Measurements from ENCODE around the gene RAET1L. TPM values are rescaled to one million over a fixed set of nuclear protein-coding genes. Genes with fewer than 3 reads are reported as not detected.

Gene RAET1L
- total and polyA plus RNA-seq, 2 of the 4 experiments (the other 2 are of a cell fraction), result not detected

- H3K56ac ChIP-seq (ENCODE audit: extremely low read depth, insufficient read depth, low read length), result no peak overlapping the region
- no peak overlapping the region for H3K23ac ChIP-seq (ENCODE audit: low read depth, low read length)
- no peak overlapping the region for H3K4ac ChIP-seq (ENCODE audit: low read depth, low read length)
- H2AK9ac ChIP-seq (replicated peaks; ENCODE audit: low read depth, low read length, poor library complexity), result no peak overlapping the region
- H3K4me3 ChIP-seq (ENCODE audit: insufficient read depth, low read depth, low read length), result no peak overlapping the region
- no peak overlapping the region for H3K9ac ChIP-seq (ENCODE audit: low read depth, low read length)
- no peaks in the 10 kb centered on the region for H3K79me1 ChIP-seq (ENCODE audit: low read depth in 1 of 2, low read length in 2 of 2)
- no peak overlapping the region for H2BK5ac ChIP-seq (ENCODE audit: low read depth, low read length, poor library complexity, severe bottlenecking)
- H4K20me1 ChIP-seq (ENCODE audit: insufficient read depth, low read length), result no peaks in the 10 kb centered on the region
- peaks cover 2% of the 10 kb centered on the region; the same call in 1 of the 2 replicates for H3K4me1 ChIP-seq (ENCODE audit: control insufficient read depth, insufficient read depth, low read length)
- H3K18ac ChIP-seq (ENCODE audit: low read depth, low read length), result no peak overlapping the region
- in situ Hi-C loops (cut with MboI; ENCODE audit: low sequenced_read_pairs) (no loop called here), dilution Hi-C loops (cut with HindIII; ENCODE audit: low sequenced_read_pairs, unreplicated experiment) (no loop called here), intact Hi-C loops (cut with micrococcal nuclease) (no loop called here)
- H3K9me3 ChIP-seq (ENCODE audit: control insufficient read depth, insufficient read depth, low read length), result peaks cover 5% of the 10 kb centered on the region; the same call in 1 of the 2 replicates
- BruUV-seq (replicated peaks), result no TSS peak
- no peak overlapping the region for H3K4me2 ChIP-seq (ENCODE audit: low read depth, low read length)
- no peak overlapping the region for H2AK5ac ChIP-seq (ENCODE audit: low read depth, low read length)
- ChIA-PET CTCF (no interaction called here), POLR2A (ENCODE audit: unreplicated experiment) (no interaction called here)
- H2BK120ac ChIP-seq (ENCODE audit: low read depth, low read length), result no peak overlapping the region
- H3K27ac ChIP-seq (ENCODE audit: insufficient read depth, low read length), result no peak overlapping the region
- H4K91ac ChIP-seq (ENCODE audit: insufficient read depth, low read depth, low read length), result no peak overlapping the region
- H3K14ac ChIP-seq (replicated peaks; ENCODE audit: low read depth, low read length), result no peak overlapping the region
- peaks cover 82% of the 10 kb centered on the region for H3K27me3 ChIP-seq (ENCODE audit: control insufficient read depth, insufficient read depth, low read length)
- no peak for ATAC-seq (ENCODE audit: low read depth)
- no peak overlapping the region for H2AFZ ChIP-seq (replicated peaks; ENCODE audit: low read length, poor library complexity)
- no peaks in the 10 kb centered on the region for H3K36me3 ChIP-seq (ENCODE audit: control insufficient read depth, insufficient read depth, low read length)
- TF ChIP-seq FOS (IDR thresholded peaks at IDR 0.05; ENCODE audit: low read depth, low read length) (no peak), CEBPB (IDR thresholded peaks at IDR 0.05; ENCODE audit: low read depth, low read length) (no peak), CTCF (conservative IDR thresholded peaks at IDR 0.05; ENCODE audit: low read depth, low read length) (no peak), BHLHE40 (IDR thresholded peaks at IDR 0.05; ENCODE audit: low read depth, low read length) (no peak), ELK1 (IDR thresholded peaks at IDR 0.05; ENCODE audit: borderline replicate concordance, low read depth, low read length) (no peak), SMC3 (IDR thresholded peaks at IDR 0.05; ENCODE audit: low read depth, low read length) (no peak), NFE2L2 (IDR thresholded peaks at IDR 0.05; ENCODE audit: low read depth, low read length) (no peak), RAD21 (IDR thresholded peaks at IDR 0.05; ENCODE audit: low read length) (no peak), RFX5 (IDR thresholded peaks at IDR 0.05; ENCODE audit: low read depth, low read length) (no peak), CHD1 (IDR thresholded peaks at IDR 0.05; ENCODE audit: low read depth, low read length) (no peak), USF2 (IDR thresholded peaks at IDR 0.05; ENCODE audit: low read depth, low read length) (no peak), MAZ (IDR thresholded peaks at IDR 0.05; ENCODE audit: borderline replicate concordance, low read depth, low read length) (no peak), RCOR1 (IDR thresholded peaks at IDR 0.05; ENCODE audit: insufficient replicate concordance, low read length) (no peak)
- H2BK20ac ChIP-seq (ENCODE audit: low read depth, low read length), result no peak overlapping the region
- no CpG with 5 or more reads among the region's 6 CpGs for WGBS, 2 experiments (ENCODE audit: extremely low coverage in 2 of 2, insufficient read length in 1 of 2)
- no peak overlapping the region for H4K8ac ChIP-seq (ENCODE audit: low read depth in 2 of 2, low read length in 2 of 2)
- H3K9me1 ChIP-seq (ENCODE audit: insufficient read depth, low read length), result no peaks in the 10 kb centered on the region
- no peak overlapping the region for H4K5ac ChIP-seq (ENCODE audit: low read depth, low read length)
- DNase-seq, result no peak
- no peak overlapping the region for H2BK15ac ChIP-seq (ENCODE audit: low read depth, low read length)
These were observed 8.0 kb upstream of the RAET1L start for GRCh38 chr6:150033207-150033771.

All from IMR-90 (cell line).